Stimulated activated CD4-positive, alpha-beta T cell treated with anti-CD3 and anti-CD28 coated beads, Interleukin-2, amount 100 ng/mL, for 24 hours (primary cell): ENCODE results near the gene ATE1.
"Not testable (repeated sequence)": the region's sequence is repeated elsewhere in the genome, so short reads cannot be mapped to it uniquely, and the experiment has no call there.

Experiments used
- DNase-seq, 2 donors: peaks; one replicate each; pipeline ENCODE4 v3.0.0-alpha.2; 2020

The ATE1 gene

DNA sequence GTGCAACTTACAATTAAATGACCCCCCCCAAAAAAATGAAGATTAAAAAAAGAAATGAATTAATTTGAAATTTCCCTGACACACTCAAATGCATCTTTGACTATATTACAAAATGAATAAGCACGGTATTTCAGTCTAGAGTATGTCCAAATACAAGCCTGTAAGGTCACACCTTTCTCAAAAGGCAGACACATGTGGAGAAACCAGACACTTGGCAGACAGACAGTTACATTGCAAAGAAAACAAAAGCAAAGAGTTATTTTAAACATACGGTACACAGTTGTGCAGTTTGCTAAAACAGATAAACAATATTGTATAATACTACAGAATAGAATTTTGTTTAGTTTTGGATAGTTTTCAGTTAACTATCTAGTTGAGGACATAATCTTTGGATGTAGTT is 153.0 kb downstream of the ATE1 start:
- DNase-seq = no peak

DNA sequence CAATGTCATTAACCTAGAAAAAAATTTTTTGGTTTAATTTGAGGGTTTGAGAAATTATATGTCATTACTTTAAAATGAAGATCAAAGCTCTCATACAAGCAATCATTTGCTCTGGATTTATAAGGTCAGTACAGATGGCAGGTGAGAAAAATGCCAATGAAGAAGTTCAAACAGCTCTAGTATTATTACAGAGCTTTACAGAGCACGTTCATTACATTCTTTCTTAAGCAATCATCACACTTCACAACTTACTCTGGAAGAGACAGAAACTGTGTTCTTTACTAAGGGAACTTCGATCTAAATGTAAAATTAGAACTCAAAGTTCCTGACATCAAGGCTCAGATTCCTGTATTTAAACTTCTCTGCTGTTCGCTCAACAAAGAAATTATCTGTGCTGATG is 153.4 kb downstream of the ATE1 start:
- no peak for DNase-seq

DNA sequence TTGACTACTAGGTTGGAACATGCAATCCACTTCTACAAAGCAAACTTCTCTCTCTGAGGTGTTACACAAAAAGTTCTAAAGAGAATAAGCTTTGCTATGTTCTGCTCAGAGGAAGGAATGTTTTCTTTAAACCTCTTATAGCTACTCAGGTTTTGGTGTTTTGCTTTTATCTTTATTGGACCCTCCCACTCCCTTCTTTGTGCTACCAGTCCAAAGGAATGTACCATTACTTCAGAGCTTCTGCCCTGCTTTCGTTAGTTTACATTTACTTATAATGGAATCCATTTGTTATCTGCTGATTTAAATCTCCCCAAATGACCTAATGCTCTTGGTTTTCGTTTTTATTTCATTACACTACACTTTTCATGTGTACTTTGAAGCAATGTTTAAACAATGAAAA is 154.9 kb downstream of the ATE1 start:
- no peak for DNase-seq

GRCh38 chr10:121772406-121772805 is 155.4 kb downstream of the ATE1 start:
- no peak for DNase-seq

DNA sequence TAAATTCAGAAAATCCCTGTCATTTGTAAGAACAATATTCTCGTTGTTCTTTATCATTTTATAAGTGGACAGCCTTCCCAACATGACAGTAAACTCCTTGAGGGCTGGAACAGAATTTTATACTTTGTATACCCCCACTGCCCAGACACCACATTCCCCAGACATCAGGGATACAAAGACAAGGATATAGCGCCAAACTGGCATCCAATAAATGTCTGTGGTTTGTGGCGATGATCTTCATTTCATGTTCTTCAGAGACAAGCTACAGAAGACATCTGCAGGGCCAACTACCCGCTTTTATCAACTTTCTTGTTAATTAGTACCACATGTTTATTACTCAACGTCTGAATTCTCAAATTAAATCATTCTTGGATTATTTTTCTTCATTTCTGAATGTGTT is 155.9 kb downstream of the ATE1 start:
- no peak for DNase-seq

DNA sequence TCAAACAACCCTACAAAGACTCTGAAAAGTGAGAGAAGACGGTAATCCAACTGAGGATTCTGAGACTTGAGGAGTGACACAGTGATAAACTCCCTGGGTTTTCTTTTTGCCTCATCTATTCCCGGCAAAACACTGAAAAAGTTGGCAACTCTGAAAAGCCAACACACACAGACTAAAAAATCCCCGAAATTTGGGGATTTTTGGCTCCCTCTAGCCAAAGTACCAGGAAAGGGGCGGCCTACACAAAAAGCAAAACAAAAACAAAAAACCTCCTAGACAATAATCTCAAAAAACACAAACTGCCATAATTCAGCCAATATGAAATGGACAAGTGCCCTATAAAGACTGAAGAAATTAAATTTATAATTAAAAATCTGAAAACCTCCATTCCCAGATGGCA is 161.4 kb downstream of the ATE1 start:
- no peak for DNase-seq

DNA sequence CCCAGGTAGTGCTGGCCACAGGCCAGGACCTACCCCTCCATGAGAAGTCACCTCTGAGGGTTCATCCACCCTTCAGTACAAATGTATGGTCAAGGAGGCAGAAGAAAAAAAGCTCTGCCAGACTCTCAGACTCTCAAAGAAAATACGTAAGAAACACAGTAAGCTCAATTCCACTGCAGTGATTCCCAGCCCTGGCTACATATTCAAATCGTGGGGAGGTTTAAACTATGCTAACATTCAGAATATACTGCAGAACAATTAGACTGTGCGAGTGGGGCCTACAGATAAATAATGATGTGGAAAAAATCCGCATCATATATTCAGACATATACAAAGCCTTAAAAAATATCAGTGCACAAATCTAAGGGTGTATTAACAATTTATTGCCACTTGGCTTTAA is 162.6 kb downstream of the ATE1 start:
- DNase-seq = no peak

DNA sequence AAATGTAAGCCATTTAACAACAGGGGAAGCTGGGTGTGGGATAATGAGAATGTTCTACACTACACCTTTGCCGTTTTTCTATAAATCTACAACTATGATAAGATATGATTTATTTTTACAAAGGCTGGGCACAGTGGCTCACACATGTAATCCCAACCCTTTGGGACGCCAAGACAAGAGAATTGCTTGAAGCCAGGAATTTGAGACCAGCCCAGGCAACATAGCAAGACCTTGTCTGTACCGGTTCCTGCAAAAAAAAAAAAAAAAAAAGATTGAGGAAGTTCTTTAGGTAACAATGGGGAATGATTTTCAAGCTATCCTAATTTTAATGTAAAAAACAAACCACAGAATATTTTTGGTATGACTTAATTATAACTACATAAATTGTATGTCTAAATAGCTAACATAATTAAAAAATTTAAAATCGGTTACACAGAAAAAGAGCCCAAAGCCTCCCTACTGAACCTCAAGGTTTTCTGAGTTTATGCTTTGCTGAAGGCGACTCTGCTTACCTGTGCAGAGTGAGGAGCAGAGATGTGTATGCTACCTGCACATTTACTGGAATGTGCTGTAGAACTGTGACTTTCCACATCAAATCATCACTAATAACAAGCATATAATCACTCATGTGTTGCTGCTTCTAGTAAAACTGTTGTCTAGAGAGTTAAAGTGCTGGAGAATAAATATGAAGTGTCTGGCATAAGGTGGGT is 163.4 kb downstream of the ATE1 start:
- no peak for DNase-seq

DNA sequence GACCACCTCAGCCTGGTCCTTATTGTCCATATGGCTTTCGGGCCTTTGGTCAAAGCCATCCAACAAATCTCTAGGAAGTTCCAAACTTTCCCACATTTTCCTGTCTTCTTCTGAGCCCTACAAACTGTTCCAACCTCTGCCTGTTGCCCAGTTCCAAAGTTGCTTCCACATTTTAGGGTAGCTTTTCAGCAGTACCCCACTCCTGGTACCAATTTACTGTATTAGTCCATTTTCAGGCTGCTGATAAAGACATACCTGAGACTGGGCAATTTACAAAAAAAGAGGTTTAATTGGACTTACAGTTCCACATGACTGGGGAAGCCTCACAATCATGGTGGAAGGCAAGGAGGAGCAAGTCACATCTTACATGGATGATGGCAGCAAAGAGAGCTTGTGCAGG is 170.6 kb downstream of the ATE1 start:
- DNase-seq = not testable (repeated sequence)

GRCh38 chr10:121755496-121755895 is 172.3 kb downstream of the ATE1 start:
- DNase-seq = not testable (repeated sequence)

- no peak for DNase-seq
These were observed 173.2 kb downstream of the ATE1 start for GRCh38 chr10:121754666-121755065.

GRCh38 chr10:121753726-121754476 is 173.9 kb downstream of the ATE1 start:
- DNase-seq = no peak

GRCh38 chr10:121751191-121751760 is 176.6 kb downstream of the ATE1 start:
- no peak for DNase-seq

DNA sequence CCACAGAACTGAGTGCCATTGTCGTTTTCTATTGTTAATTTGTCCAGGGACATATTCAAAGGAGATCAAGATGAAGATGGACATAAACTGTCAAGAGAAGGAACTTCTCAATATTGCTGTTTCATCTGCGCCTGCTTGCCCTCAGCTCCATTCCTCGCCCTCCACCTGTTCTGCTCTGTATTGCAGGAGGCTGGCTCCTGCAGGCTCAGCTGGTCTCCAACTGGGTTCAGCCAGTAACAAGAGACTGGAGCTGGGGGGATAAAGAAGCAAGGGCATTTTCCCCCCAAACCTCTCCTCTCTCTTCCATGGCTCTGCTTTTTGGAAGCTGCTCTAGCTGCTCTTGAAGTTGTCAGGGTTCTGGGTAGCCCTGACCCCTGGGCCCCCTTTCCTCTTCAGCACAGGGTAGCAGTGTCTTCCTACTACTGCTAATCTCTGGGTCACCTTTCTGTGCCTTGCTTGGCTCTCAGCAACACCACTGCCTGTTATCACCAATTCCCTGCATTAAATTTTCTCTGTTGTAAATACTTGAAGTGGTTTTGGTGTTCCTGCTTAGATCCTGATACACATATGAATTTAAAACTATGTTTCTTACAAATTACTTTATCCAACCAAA is 180.6 kb downstream of the ATE1 start:
- DNase-seq = no peak

- DNase-seq = no peak
These were observed 186.5 kb downstream of the ATE1 start for GRCh38 chr10:121741248-121741792.

GRCh38 chr10:121740069-121740468 is 187.8 kb downstream of the ATE1 start:
- no peak for DNase-seq

DNA sequence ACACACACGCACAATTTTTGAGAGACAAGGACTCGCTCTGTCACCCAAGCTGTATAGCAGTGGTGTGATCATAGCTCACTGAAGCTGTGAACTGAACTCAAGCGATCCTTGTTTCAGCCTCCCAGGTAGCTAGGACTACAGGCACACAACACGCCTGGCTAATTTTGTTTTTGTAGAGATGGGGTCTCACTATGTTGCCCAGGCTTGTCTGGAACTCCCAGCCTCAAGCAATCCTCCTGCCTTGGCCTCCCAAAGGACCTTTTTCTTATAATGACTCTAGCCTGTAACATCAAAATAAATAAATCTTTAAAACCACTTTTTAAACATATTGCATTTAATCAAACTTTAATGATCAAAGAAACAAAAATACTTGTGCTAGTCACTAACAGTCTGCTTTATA is 188.7 kb downstream of the ATE1 start:
- no peak for DNase-seq

GRCh38 chr10:121736315-121737130 is 191.3 kb downstream of the ATE1 start:
- no peak for DNase-seq

DNA sequence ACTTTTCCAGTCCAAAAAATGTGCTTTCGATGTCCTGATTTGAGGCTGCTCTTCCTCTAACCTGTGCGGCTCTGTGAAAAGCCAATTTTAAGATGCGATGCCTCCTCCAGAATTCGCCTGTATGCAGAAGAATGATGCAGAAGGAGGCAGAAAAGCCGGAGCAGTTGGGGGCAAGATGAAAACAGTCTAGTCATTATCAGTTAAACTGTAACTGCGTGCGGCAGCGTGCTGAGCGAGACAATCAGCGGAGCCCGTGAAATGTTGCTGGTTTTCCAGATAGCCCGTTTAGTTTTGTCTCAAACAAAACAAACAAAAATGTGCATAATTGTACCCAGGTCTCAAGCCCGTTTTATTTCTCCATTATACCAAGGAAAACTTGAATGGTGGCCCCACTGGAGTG is 192.6 kb downstream of the ATE1 start:
- DNase-seq = no peak

- DNase-seq = peak; percentile 10 to 22
These were observed 193.2 kb downstream of the ATE1 start for GRCh38 chr10:121734589-121735045.

GRCh38 chr10:121732656-121733445 is 195.0 kb downstream of the ATE1 start:
- no peak for DNase-seq

- no peak for DNase-seq
These were observed 195.7 kb downstream of the ATE1 start for GRCh38 chr10:121732172-121732571.
